Activated CD8-positive, alpha-beta memory T cell treated with anti-CD3 and anti-CD28 coated beads for 4 hours (primary cell): Measurements from ENCODE around the gene ACTR3C.
"Not testable (repeated sequence)": the region's sequence is repeated elsewhere in the genome, so short reads cannot be mapped to it uniquely, and the experiment has no call there.

Experiments
- DNase-seq, 2 donors: peaks; one replicate each; pipeline ENCODE4 v3.0.0-alpha.2; 2020; ENCODE audit warnings: low read depth in 2 of 2

Gene ACTR3C

GRCh38 chr7:150336746-150337145 is 13.4 kb upstream of the ACTR3C start:
- no peak for DNase-seq

GRCh38 chr7:150335774-150336112 is 12.4 kb upstream of the ACTR3C start:
- DNase-seq = no peak

DNA sequence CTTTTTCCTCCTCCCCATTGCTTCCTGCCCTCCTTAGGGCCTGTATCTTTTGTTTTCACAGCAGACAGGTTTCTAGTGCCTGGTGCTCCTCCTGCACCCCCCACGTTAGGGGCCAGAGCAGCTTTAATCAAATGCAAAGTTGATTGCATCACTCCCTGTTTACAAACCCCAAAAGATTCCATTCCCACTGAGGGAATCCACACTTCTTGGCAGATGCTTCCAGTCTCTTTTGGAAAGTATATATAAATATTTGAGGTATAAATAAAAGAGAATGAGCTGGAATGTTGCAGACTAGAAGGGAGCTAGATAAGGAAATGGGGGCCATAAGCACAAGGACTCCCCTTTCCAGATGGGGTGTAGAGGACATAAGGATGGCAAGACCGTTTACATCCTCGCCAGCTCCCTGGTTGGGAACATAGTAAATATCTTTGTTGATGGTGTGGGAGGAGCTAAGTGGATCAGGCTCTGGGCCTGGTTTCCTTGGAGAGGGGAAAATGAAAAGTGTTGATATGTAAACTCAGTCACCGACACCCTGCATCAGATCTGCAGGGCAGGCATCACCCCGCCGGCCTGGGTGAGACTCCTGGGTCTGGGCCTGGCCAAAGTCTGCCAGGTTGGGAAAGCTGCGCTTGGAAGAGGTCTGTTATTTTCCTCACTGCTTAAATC is 11.9 kb upstream of the ACTR3C start:
- no peak for DNase-seq

- DNase-seq = no peak
Observed at GRCh38 chr7:150334108-150334507, 10.8 kb upstream of the ACTR3C start.

DNA sequence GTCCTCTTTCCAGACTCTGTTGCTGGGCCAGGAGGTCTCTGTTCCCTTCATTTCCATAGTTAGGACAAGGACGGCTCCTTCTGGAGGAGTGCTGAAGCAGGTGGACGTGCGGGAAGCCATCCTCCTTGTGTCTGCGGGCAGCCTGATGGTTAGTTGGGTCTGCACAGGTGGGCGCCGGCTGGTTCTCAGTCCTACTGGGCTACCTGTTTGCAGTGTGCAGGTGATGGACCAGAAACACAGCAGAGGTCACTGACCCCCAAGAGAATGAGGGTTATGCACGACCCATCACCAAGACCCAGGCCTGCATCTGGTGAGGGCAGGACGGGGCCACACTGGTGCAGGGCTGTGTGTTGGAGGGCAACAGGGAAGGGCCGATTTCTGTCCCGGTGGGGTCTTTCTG is 10.3 kb upstream of the ACTR3C start:
- DNase-seq = no peak

GRCh38 chr7:150332852-150333635 is 9.7 kb upstream of the ACTR3C start:
- no peak for DNase-seq

DNA sequence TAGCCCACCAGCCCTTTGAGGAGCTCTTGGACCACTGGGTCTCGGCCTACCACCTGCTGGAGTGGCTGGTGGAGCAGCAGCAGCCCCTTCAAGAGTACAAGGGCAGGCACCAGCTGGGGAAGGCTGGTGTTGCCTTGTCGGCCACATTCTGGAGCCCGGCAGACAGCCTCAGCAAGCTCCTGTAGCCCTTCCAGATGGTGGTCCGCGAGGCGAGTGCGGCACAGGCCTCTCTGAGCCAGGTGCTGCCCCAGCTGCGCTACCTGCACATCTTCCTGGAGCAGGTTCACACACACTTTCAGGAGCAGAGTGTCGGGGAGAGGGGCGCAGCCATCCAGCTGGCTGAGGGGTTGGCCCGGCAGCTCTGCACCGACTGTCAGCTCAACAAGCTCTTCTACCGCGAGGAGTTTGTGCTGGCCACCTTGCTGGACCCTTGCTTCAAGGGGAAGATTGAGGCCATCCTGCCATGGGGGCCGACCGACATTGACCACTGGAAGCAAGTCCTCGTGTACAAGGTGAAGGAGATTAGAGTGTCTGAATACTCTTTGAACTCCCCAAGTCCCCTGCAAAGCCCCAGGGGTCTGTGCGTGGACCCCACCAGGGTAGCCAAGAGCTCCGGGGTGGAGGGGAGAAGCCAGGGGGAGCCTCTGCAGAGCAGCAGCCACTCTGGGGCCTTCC is 7.0 kb upstream of the ACTR3C start:
- no peak for DNase-seq

DNA sequence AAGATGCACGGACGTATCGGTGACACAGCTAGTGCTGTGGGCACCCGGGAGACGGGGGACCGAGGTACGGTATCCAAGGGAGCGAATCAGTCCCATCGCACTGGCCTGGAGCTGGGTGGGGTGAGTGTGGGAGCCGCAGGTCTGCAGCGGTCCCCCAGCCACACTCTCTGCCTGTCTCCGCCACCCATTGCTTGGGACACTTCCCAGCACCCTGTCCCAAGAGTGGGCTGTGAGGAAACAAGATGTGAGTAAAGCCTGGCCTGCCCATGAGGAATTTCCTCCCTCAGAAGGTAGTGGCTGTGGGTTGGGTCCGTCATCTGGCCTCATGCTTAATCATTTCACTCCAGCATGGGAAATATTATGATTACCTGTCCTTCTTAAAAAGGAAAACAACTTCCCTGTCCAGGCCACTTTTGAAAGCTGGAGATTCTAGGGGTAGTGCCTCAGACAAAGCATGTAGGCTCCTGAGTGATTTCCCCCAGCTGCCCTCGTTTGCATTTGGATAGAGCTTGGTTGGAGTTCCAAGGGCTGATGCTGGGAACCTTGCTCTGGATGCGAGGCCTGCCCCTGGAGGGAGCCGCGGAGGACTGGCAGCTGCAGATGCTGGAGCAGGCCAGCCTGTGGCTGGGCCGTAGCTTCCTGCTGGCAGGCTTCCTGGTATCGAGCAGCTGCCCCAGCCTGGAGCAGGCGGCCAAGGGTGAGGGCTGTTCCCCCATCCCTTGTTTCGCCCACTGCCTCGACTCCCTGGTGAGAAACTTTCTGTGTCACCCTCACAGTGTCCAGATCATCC is 6.2 kb upstream of the ACTR3C start:
- DNase-seq = no peak

GRCh38 chr7:150327308-150327707 is 4.0 kb upstream of the ACTR3C start:
- DNase-seq = no peak

DNA sequence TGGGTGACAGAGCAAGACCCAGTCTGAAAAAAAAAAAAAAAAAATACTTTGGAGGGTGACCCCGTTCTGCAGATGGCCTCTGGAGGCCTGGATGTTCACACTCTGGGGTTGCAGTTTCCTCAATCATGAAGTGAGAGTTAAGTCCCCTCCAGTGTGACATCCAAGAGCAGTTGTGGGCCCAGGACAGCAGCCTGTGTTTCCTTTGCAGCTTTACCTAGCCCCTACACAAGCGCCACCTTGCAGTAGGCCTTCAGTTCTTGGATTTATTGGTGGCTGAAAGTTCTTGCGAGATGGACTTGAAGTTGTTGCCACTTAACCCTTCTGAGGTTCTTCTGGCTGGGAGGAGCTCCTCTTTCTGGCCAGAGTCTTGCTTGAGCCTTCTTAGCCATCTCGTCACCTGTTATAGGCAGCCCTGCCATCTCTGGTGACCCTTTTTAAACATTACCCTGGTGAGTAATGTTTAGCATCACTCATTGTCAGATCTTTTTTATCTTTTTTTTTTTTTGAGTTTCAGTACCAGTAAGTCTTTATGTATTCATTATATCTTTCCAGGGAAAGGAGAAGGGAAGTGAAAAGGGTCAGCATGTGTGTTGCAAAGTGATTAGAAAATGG is 3.4 kb upstream of the ACTR3C start:
- no peak for DNase-seq

GRCh38 chr7:150325901-150326300 is 2.6 kb upstream of the ACTR3C start:
- DNase-seq = no peak

- DNase-seq = no peak
Observed at GRCh38 chr7:150325110-150325611, 1.8 kb upstream of the ACTR3C start.

DNA sequence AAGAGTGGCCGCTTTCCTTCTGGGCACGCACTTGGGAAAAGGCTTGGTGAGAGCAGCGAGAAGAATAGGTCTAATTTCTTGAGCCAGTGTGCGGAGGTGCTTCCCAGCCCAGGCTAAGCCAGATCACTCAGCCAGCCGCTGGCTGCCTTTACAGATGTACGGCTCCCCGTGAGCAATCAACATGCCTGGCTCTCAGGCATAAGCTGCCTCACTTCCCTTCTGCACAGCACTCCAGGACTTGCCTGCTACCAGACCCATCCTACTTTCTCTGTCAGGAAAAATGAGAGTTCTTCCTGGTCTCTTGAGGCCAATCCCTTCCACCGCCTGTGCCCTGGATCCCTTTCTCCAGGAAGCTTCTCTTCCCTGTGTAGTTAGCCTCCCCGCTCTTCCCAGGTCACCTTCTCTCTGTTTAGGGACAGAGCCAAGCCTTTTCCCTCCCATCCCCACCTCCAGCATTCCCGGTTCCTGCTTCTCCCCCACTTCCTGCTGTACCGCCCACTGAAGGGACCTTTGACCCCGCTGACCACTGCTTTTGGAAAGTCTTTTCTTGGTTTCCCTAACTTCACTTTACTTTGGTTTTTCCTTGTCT is 1.1 kb upstream of the ACTR3C start:
- DNase-seq = no peak

DNA sequence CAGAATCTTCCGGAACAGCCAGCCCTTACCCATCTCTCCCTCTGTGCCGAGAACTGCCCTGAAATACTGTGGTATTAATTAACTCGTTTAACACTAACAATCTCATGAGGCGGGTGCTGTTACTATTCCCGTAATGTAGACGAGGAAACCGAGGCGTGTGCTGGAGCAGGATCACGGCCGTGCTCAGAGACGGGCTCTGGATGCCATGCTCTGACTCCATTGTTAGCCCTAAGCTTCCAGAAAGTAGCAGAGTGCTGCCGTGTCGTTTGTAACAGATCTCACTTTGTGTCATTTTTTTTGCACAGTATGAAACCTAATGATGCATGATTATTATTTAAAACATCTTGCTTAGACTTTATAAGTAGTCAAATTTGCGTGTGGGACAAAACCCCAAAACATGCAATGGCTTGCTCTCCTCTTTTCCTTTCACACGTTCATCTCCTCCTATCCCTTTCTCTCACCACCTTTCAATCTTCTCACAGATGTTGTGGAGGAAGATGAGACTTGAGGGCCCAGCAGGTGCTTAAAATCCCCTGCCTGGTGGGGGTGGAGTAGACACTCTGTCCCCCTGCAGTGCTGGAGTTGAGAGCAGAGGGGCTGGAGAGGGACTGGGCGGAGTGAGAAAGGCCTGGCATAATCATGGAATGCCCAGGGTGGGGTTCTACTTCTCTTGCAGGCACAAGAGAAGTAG is 482 bp upstream of the ACTR3C start:
- DNase-seq = no peak

GRCh38 chr7:150322114-150322832 is 1.1 kb downstream of the ACTR3C start:
- DNase-seq = peak; percentile 38 to 47

GRCh38 chr7:150321788-150322113 is 1.6 kb downstream of the ACTR3C start:
- no peak for DNase-seq

- DNase-seq = no peak
Observed at GRCh38 chr7:150317748-150318444, 5.4 kb downstream of the ACTR3C start.

GRCh38 chr7:150316987-150317386 is 6.4 kb downstream of the ACTR3C start:
- DNase-seq = not testable (repeated sequence)

GRCh38 chr7:150314639-150315239 is 8.6 kb downstream of the ACTR3C start:
- DNase-seq = no peak
